Tibial nerve (tissue), 4 donors: Measurements from ENCODE around the gene PLCB1.
"Not testable (repeated sequence)": the region's sequence is repeated elsewhere in the genome, so short reads cannot be mapped to it uniquely, and the experiment has no call there.

Source experiments
- EP300 ChIP-seq, 2 donors: sonication (generic); formaldehyde crosslinking; IDR thresholded peaks; one replicate each; pipeline ENCODE4 v1.6.1; 2017; ENCODE audit warnings: antibody characterized with exemption in 2 of 2, mild to moderate bottlenecking in 1 of 2
- POLR2A ChIP-seq, 2 donors: fragments of 450-650 bp; IDR thresholded peaks; one replicate each; pipeline ENCODE4 v1.6.1; 2017; ENCODE audit warnings: antibody characterized with exemption in 2 of 2, mild to moderate bottlenecking in 2 of 2, moderate library complexity in 2 of 2
- TF ChIP-seq, protein P1 (sequence below), 5 experiments: fragments of 200-600 bp in 3 of 5; fragments of 450-650 bp in 2 of 5; sonication (generic) in 3 of 5; IDR thresholded peaks; one replicate each; pipeline ENCODE4 v1.5.1; 2016 to 2019; ENCODE audit warnings: antibody characterized with exemption in 5 of 5, mild to moderate bottlenecking in 3 of 5, moderate library complexity in 2 of 5

DNA sequence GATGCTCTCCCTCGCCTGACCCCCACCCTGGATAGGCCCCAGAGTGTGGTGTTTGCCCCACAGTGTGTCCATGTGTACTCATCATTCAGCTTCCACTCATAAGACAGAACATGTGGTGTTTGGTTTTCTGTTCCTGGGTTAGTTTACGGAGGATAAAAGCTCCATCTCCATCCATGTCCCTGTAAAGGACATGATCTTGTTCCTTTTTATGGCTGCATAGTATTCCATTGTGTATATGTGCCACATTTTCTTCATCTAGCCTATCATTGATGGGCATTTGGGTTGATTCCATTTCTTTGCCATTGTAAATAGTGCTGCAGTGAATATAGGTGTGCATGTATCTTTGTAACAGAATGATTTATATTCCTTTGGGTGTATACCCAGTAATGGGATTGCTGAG, 218.2 kb downstream of the PLCB1 start:
- TF ChIP-seq, protein P1, sequence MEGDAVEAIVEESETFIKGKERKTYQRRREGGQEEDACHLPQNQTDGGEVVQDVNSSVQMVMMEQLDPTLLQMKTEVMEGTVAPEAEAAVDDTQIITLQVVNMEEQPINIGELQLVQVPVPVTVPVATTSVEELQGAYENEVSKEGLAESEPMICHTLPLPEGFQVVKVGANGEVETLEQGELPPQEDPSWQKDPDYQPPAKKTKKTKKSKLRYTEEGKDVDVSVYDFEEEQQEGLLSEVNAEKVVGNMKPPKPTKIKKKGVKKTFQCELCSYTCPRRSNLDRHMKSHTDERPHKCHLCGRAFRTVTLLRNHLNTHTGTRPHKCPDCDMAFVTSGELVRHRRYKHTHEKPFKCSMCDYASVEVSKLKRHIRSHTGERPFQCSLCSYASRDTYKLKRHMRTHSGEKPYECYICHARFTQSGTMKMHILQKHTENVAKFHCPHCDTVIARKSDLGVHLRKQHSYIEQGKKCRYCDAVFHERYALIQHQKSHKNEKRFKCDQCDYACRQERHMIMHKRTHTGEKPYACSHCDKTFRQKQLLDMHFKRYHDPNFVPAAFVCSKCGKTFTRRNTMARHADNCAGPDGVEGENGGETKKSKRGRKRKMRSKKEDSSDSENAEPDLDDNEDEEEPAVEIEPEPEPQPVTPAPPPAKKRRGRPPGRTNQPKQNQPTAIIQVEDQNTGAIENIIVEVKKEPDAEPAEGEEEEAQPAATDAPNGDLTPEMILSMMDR (IDR thresholded peaks at IDR 0.05), result not testable (repeated sequence)
- TF ChIP-seq POLR2A, EP300 (IDR thresholded peaks at IDR 0.05): not testable (repeated sequence)
